ENCODE results near the gene TMCO4.
"Not testable (repeated sequence)": the region's sequence is repeated elsewhere in the genome, so short reads cannot be mapped to it uniquely, and the experiment has no call there.

The TMCO4 gene

GRCh38 chr1:19635064-19635463, 164.7 kb downstream of the TMCO4 start:
- DNase-seq = not testable (repeated sequence)

GRCh38 chr1:19633106-19633505, 166.6 kb downstream of the TMCO4 start:
- no peak for DNase-seq
